AML-193 (cell line): ENCODE data around the gene SUPT20H.

Experiments
- DNase-seq, 2 experiments: peaks; one replicate each; lab custom pipeline; 2025; lab: John Stamatoyannopoulos, UW

SUPT20H gene

GRCh38 chr13:37058910-37059847, at the start of gene SUPT20H:
SUPT20H (minus strand) TSS chr13:37059688; CDS start chr13:37051490, 8,198 bp downstream.
- peak; percentile 94 to 96 for DNase-seq

GRCh38 chr13:37109051-37109678, 49.7 kb upstream of the SUPT20H start:
- DNase-seq, result peak; percentile 35 to 63

- no peak for DNase-seq
Measured at GRCh38 chr13:37107868-37108267, 48.4 kb upstream of the SUPT20H start.

DNA sequence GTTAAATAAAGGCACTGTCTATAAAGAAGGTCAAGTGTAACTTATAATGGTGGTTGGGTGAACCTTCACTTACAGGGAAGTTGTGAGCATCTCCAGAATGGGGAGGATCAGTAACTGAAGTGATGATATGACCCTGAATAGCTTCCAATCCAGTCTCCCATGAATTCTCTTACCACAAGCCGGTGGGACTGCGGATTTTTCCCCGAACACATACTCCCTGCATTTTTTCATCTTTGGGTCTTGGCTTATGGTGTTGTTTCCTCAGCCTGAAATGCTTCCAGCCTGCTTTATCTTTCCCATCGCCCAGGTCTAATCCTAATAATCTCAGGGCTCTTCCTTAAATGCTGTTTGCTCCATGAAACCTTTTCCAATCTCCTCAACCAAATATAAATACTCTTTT, 48.0 kb upstream of the SUPT20H start:
- no peak for DNase-seq

DNA sequence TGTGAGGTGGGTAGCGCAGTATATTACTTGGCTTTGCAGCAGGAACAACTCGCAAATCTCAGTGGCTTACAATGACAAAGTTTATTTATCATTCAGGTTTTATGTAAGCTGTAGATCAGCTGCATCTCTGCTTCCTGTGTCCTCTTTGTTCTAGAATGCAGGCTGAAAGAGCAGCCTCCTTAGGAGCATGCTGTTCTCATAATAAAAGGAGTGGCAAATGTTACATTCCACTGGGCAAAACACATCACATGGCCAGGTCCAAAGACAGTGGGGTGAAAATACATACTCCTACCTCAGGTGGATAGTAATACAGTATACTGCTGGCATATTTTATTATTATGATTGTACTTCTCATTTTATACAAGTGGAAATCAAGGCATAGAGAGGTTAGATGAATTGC, 47.2 kb upstream of the SUPT20H start:
- DNase-seq, result no peak

DNA sequence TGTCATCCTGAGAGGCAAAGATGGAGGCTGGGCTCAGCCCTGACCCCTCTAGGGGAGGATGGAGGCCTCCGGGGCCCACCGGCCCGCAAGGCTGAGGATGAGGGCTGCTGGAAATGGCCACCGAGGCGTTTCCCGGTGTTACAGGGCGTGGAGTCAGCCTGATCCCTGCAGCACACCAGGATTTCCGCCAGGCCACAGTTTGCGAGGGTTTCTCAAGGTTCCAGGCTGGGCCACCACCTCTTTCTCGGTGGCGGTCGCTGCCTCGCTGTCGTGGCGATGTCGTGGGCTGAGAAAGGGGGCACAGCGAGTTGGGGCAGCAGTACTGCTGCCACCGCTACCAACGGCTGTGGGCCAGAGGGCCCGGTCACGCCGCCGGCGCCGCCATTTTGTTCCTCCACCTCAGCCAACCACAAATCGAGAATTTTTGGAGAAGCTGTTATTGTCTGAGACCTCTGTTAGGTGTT, 45.8 kb upstream of the SUPT20H start, which contains the start of gene CSNK1A1L:
TSS of gene CSNK1A1L (minus strand) at position 414 of the 464 bp plus-strand sequence. CDS start at position 6, 408 bp downstream.
- DNase-seq, result no peak

GRCh38 chr13:37102896-37103295, 43.4 kb upstream of the SUPT20H start:
- DNase-seq, result no peak

GRCh38 chr13:37101201-37101600, 41.7 kb upstream of the SUPT20H start:
- no peak for DNase-seq

DNA sequence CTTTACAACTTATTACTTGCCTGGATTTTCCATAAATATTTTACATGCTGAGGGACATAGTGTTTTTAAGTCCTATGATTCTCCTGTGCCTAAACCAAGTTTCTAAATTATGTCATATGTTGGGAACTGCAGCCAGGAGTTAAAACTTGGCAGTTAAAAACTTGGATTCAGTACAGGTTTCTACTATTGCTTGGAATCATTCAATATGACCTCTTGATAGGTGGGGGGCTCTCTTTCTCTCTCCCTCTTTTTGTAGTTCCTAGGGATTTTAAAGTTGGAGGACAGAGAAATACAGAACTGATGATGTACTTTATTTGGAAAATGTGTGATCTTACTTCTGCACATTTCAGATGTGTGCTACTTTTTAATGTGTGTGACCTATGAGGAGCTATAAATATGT, 41.2 kb upstream of the SUPT20H start:
- no peak for DNase-seq

GRCh38 chr13:37097076-37097475, 37.6 kb upstream of the SUPT20H start:
- DNase-seq, result no peak

DNA sequence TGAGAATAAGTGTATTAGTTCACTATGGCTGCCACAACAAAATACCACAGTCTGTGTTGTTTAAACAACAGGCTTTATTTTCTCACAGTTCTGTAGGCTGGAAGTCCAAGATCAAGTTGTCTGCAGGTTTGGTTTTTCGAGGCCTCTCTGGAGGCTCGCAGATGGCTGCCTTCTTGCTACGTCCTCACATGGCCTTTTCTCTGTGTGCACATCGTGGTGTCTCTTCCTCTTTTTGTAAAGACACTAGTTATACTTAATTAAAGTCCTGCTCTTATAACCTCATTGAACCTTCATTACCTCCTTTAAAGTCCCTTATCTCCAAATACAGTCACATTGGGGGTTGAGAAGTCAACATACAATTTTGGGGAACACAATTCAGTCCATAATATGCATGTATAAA, 35.4 kb upstream of the SUPT20H start:
- peak; percentile 28 to 35 for DNase-seq

DNA sequence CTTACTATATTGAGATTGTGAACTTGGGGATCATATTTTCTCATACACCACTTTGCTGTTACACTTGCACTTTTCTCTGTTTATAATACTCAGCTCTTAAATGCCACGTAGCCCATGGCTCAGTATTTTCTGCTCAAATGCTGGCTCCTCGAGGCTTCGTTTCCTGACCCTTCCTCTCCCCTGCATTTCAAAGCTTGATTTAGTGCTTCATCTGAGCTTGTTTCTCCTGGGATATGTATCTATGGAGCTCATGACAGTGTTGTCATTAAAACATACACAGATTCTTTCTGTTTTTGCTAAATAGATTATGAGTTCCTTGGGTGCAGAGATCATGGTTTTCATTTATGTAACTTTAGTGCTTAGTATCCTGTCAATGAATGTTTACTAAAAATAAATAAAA, 34.6 kb upstream of the SUPT20H start:
- DNase-seq, result no peak

DNA sequence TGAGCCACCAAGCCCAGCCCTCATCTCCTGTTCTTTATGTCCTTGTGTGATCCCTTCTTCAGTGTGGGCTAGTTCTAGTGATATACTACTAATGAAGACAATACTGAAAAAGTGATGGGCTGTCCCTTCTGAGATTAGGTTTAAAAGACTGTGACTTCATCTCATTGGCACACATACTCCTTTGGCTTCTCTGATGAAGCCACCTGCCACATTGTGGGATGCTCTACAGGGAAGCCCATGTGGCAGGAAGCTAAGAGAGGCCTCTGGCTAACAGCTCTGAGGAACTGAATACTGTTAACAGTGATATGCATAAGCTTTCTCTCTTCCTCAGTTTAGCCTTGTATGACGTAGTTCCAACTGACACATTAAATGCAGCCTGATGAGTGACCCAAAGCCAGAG, 32.3 kb upstream of the SUPT20H start:
- peak; percentile 36 to 46 for DNase-seq

GRCh38 chr13:37090912-37091311, 31.4 kb upstream of the SUPT20H start:
- DNase-seq, result peak; percentile 86 to 89

GRCh38 chr13:37089495-37089894, 30.0 kb upstream of the SUPT20H start:
- DNase-seq, result no peak

DNA sequence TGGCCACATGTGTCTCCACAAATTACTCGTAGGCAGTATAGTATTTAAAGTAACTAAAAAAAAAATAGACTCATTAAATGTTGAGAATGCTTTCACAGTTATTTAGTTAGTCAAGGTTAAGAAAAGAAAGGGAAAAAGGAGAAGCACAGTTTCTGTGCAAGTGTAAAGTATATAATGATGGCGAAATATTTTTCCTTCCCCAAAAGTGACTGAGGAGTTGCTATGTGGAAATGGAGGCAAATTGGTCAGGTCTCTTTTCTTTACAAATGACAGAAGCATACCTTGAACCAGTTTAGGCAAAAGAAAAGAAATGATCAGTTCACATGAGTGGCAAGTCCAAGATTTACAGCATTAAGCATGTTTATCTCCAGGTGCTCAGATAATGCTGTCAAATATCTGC, 28.0 kb upstream of the SUPT20H start:
- DNase-seq, result peak; percentile 94 to 95

DNA sequence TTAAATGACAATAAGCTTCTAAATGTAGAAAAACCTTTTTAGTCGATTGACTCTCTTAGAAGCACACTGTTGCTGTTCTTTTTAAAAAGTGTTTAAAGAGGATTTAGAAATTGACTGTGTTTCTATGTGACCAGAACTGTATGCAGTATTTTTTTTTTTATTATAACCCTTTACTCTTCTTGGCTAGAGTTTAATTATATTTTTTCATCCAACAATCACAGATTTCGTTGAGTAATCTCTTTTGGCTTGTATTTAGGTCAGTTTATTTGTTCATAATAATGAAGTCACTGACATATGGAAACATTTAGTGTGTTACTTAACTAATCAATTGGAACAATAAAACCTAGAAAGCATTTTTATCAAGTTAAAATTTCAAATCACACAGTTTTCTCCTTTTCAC, 26.1 kb upstream of the SUPT20H start:
- DNase-seq, result no peak

- DNase-seq, result no peak
Measured at GRCh38 chr13:37076818-37077217, 17.3 kb upstream of the SUPT20H start.

GRCh38 chr13:37075164-37075563, 15.7 kb upstream of the SUPT20H start:
- DNase-seq, result no peak

GRCh38 chr13:37074703-37075102, 15.2 kb upstream of the SUPT20H start:
- peak; percentile 79 to 81 for DNase-seq

DNA sequence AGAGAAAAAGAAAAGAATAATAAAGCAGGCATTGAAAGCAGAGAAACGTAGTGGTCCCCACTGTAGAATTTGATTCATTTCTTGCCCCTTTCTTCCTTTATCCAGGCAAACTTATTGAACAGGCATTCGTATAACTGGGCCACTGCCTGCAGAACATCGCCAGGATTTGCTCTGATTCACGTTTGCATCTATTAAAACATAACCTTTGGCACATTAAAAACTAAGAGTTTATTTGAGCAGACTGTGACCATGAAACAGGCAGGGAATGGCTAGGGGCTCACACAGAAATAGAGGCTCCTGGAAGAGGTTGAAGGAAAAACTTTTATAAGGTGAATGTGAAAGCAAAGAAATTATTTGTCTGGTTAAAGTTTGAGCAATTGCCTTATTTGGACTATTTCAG, 12.5 kb upstream of the SUPT20H start:
- DNase-seq, result no peak

- no peak for DNase-seq
Measured at GRCh38 chr13:37070956-37071355, 11.5 kb upstream of the SUPT20H start.

DNA sequence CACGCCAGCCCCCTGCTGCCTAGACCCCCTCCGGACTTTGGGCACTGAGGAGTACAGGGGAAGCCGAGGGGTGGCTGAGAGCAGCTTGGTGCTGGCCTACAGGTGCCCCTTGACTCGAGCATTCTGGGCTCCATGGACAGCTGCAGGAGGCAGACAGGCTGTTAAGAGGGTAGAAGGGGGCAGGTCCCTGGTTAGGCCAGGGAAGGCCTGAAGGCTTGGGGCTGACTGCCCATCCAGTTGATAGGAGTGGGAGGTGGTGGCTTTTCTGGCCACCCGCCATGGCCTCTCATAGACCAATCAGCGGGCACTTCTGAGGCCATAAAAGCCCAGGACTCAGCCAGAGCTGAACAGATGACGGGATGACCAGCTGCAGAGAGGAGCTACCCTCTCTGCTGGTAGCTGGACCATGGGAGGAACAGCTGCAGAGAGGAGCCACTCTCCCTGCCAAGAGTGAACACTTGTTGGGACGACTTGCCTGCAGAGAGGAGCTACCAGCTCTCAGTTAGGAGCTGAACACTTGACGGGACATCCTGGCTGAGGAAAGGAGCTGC, 10.7 kb upstream of the SUPT20H start:
- no peak for DNase-seq
